ENCODE measurements around the gene NOVA2. TPM values are rescaled to one million over a fixed set of nuclear protein-coding genes. Genes with fewer than 3 reads are reported as not detected.

NOVA2 gene
- total and polyA plus RNA-seq, 2 of the 8 experiments (the other 6 are each of a cell fraction or from before 2014, with no cell fraction given) = 3.2 to 24.6 TPM

DNA sequence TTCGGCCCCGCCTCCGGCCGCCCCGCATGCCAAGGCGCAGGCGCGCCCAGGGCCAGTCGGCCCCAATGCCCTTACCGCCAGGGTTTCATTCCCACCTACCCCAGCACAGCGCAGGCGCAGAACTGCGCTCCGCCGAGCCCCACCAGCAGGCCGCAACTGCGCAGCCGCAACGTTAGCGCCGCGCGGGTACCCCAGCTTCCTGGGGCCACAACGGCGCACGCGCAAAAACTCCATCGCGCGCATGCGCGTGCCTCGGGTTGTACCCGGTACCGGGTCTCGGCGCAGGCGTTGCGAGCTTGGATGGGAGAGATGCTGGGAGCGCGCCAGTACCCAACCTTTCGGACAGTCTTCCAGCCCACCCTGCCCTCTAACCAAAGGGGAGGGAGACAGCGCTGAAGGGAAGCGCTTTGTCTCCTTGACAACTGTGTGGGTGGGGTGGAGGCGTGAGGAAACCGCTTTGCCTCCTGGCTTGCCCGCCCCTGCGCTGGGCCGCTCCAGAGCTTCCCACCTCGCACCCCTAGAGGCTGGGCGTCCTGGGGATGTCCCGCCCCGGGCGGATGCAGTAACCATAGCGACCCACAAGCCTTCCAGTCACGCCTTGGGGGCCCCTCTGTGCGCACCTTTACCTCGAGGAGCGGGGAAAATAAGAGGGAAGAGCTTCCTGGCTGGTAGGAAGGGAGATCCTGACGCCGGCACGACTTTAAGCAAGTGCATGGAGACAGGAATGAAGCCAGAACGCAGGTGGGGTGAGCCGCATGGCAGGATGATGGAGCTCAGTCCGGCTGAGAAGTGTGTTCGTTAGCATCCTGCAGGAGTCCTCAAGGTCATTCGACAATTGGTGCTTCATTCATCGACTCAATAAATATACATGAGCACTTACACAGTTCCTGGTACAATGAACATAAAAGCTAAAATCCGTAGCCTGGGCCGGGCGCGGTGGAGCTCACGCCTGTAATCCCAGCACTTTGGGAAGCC lies 70.7 kb downstream of the NOVA2 start (continued):
- TF ChIP-seq, protein P1, sequence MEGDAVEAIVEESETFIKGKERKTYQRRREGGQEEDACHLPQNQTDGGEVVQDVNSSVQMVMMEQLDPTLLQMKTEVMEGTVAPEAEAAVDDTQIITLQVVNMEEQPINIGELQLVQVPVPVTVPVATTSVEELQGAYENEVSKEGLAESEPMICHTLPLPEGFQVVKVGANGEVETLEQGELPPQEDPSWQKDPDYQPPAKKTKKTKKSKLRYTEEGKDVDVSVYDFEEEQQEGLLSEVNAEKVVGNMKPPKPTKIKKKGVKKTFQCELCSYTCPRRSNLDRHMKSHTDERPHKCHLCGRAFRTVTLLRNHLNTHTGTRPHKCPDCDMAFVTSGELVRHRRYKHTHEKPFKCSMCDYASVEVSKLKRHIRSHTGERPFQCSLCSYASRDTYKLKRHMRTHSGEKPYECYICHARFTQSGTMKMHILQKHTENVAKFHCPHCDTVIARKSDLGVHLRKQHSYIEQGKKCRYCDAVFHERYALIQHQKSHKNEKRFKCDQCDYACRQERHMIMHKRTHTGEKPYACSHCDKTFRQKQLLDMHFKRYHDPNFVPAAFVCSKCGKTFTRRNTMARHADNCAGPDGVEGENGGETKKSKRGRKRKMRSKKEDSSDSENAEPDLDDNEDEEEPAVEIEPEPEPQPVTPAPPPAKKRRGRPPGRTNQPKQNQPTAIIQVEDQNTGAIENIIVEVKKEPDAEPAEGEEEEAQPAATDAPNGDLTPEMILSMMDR (IDR thresholded peaks at IDR 0.05; ENCODE audit: control extremely low read depth in 1 of 3, insufficient read depth in 1 of 3, low read depth in 1 of 3, low read length in 3 of 3) = no peak
- TF ChIP-seq EP300 (IDR thresholded peaks at IDR 0.05; ENCODE audit: borderline replicate concordance in 1 of 2, low read depth in 2 of 2, low read length in 2 of 2) (no peak), GABPA (IDR thresholded peaks at IDR 0.05; ENCODE audit: borderline replicate concordance, insufficient read depth, low read length) (no peak)
